Panc1 (cell line): ENCODE data around the gene SPPL2A. TPM values are rescaled to one million over a fixed set of nuclear protein-coding genes. Genes with fewer than 3 reads are reported as not detected.

Source experiments
- ATAC-seq: fragments of 200-7000 bp; cut with Tn5 transposase; 2 replicates; pipeline ENCODE4 v1.9.1; 2020; ENCODE audit warnings: mild to moderate bottlenecking, moderate library complexity
- BruUV-seq: library from RNA; stranded (reverse); fragments of 400-500 nt; replicated peaks from 2 replicates; lab custom pipeline; 2021; lab: Mats Ljungman, UMichigan
- CTCF ChIA-PET: fragments of 300-600 bp; sonication (Branson Sonifier 250); formaldehyde crosslinking; loops from one replicate; lab custom pipeline; 2022; ENCODE audit warnings: antibody characterized with exemption; lab: Charles Lee
- POLR2A ChIA-PET: fragments of 300-600 bp; sonication (Branson Sonifier 250); formaldehyde crosslinking; loops from one replicate; lab custom pipeline; 2022; ENCODE audit warnings: antibody characterized with exemption; lab: Charles Lee
- DNase-seq: peaks from one replicate; pipeline ENCODE4 v3.0.0-alpha.2; 2010; ENCODE audit warnings: low read depth, low spot score
- H3K27ac ChIP-seq: 2 replicates; pipeline ENCODE4 v1.5.1; 2011; ENCODE audit warnings: mild to moderate bottlenecking, low read length, inconsistent platforms
- H3K27me3 ChIP-seq: fragments of 200-500 bp; sonication (Bioruptor generic); 2 replicates; pipeline ENCODE4 v1.6.0; 2014; ENCODE audit warnings: low read length, inconsistent platforms; ENCODE audit not compliant: control insufficient read depth, insufficient read depth
- H3K36me3 ChIP-seq: fragments of 200-500 bp; sonication (Bioruptor generic); 2 replicates; pipeline ENCODE4 v1.5.1; 2014; ENCODE audit warnings: inconsistent platforms, mild to moderate bottlenecking, low read length, moderate library complexity; ENCODE audit not compliant: control insufficient read depth, insufficient read depth
- H3K4me1 ChIP-seq: 2 replicates; pipeline ENCODE4 v1.5.1; 2011; ENCODE audit warnings: inconsistent platforms, mild to moderate bottlenecking, low read length, moderate library complexity; ENCODE audit not compliant: control insufficient read depth, insufficient read depth
- H3K4me3 ChIP-seq, 2 experiments: 2 replicates each; pipeline ENCODE4 v1.5.1; 2011 to 2012; ENCODE audit warnings: low read depth in 2 of 2, low read length in 2 of 2, mild to moderate bottlenecking in 2 of 2, inconsistent platforms in 1 of 2, moderate library complexity in 1 of 2
- H3K9me3 ChIP-seq: fragments of 200-500 bp; sonication (Bioruptor generic); 2 replicates; pipeline ENCODE4 v1.5.1; 2014; ENCODE audit warnings: low read depth, mild to moderate bottlenecking, inconsistent platforms, low read length, moderate library complexity; ENCODE audit not compliant: control insufficient read depth, insufficient read depth
- CTCF ChIP-seq: fragments of 450-650 bp; IDR thresholded peaks from 2 replicates; pipeline ENCODE4 v1.5.1; 2017; ENCODE audit warnings: mild to moderate bottlenecking
- POLR2AphosphoS5 ChIP-seq: IDR thresholded peaks from 2 replicates; pipeline ENCODE4 v1.6.1; 2012; ENCODE audit warnings: mild to moderate bottlenecking, low read depth, low read length, moderate library complexity
- REST ChIP-seq, 2 experiments: IDR thresholded peaks; 2 replicates each; pipeline ENCODE4 v1.6.1; 2011 to 2012; ENCODE audit warnings: low read depth in 2 of 2, control low read depth in 1 of 2, low read length in 1 of 2, mild to moderate bottlenecking in 1 of 2, moderate library complexity in 1 of 2; ENCODE audit not compliant: insufficient read depth in 1 of 2
- SIN3A ChIP-seq: IDR thresholded peaks from 2 replicates; pipeline ENCODE4 v1.6.1; 2012; ENCODE audit warnings: low read depth, mild to moderate bottlenecking, low read length, moderate library complexity, borderline replicate concordance; ENCODE audit not compliant: insufficient read depth
- TCF7L2 ChIP-seq: IDR thresholded peaks from 2 replicates; pipeline ENCODE4 v1.6.1; 2011; ENCODE audit warnings: mild to moderate bottlenecking, low read depth, low read length, inconsistent platforms
- in situ Hi-C: cut with HindIII; loops from 2 replicates; pipeline ENCODE4 v1.10.0; 2016; ENCODE audit warnings: low sequenced_read_pairs, low pct_unique_long_range_greater_than_20kb
- intact Hi-C: fragments of 100-400 bp; cut with micrococcal nuclease; formaldehyde crosslinking; loops from one replicate; pipeline ENCODE4 v1.10.0; 2022; ENCODE audit not compliant: unreplicated experiment
- total RNA-seq: library from RNA; stranded (reverse); gene quantifications from one replicate; pipeline ENCODE4 v1.2.1, GENCODE V29; 2021; ENCODE audit not compliant: unreplicated experiment

SPPL2A gene
- total RNA-seq, 1 experiment from 2014 or later = 154 TPM

- DNase-seq (no peak), ATAC-seq (no peak)
- no peaks in the 10 kb centered on the region for H3K36me3 ChIP-seq
- POLR2A ChIA-PET = interaction anchor here (0.6 to 0.7 kb wide), 2 partner anchors 45 to 115 kb away, joined by 3 to 9 read pairs; no protein-coding TSS in a partner anchor
- in situ Hi-C loops = no loop called here
- H3K27me3 ChIP-seq = no peaks in the 10 kb centered on the region
- no TSS peak for BruUV-seq
- H3K9me3 ChIP-seq = no peaks in the 10 kb centered on the region
- H3K4me1 ChIP-seq = no peaks in the 10 kb centered on the region
- CTCF ChIA-PET = no interaction called here
- no peak overlapping the region for H3K27ac ChIP-seq
- intact Hi-C loops = no loop called here
- no peak for TF ChIP-seq POLR2AphosphoS5
- no peak for TF ChIP-seq REST (IDR thresholded peaks at IDR 0.05; ENCODE audit: insufficient read depth in 1 of 2, low read depth in 2 of 2, low read length in 1 of 2)
- TF ChIP-seq SIN3A = no peak
- no peak for TF ChIP-seq CTCF
- TF ChIP-seq TCF7L2 = no peak
- H3K4me3 ChIP-seq = no peak overlapping the region
These were observed 38.1 kb upstream of the SPPL2A start for GRCh38 chr15:50803479-50804180.

GRCh38 chr15:50800715-50801114, 35.2 kb upstream of the SPPL2A start:
- BruUV-seq = no TSS peak
- DNase-seq (no peak), ATAC-seq (no peak)
- POLR2A ChIA-PET = no interaction called here
- TF ChIP-seq CTCF (no peak), TCF7L2 (no peak), POLR2AphosphoS5 (no peak), REST (IDR thresholded peaks at IDR 0.05; ENCODE audit: insufficient read depth in 1 of 2, low read depth in 2 of 2, low read length in 1 of 2) (no peak), SIN3A (no peak)
- Histone ChIP-seq H3K9me3 (no peaks in the 10 kb centered on the region), H3K4me1 (no peaks in the 10 kb centered on the region), H3K36me3 (no peaks in the 10 kb centered on the region), H3K4me3 (no peak overlapping the region), H3K27ac (no peak overlapping the region), H3K27me3 (no peaks in the 10 kb centered on the region)
- CTCF ChIA-PET = no interaction called here
- in situ Hi-C loops (no loop called here), intact Hi-C loops (no loop called here)
